ENCODE measurements around the gene ASIP.

- TF ChIP-seq, protein P1, sequence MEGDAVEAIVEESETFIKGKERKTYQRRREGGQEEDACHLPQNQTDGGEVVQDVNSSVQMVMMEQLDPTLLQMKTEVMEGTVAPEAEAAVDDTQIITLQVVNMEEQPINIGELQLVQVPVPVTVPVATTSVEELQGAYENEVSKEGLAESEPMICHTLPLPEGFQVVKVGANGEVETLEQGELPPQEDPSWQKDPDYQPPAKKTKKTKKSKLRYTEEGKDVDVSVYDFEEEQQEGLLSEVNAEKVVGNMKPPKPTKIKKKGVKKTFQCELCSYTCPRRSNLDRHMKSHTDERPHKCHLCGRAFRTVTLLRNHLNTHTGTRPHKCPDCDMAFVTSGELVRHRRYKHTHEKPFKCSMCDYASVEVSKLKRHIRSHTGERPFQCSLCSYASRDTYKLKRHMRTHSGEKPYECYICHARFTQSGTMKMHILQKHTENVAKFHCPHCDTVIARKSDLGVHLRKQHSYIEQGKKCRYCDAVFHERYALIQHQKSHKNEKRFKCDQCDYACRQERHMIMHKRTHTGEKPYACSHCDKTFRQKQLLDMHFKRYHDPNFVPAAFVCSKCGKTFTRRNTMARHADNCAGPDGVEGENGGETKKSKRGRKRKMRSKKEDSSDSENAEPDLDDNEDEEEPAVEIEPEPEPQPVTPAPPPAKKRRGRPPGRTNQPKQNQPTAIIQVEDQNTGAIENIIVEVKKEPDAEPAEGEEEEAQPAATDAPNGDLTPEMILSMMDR (IDR thresholded peaks at IDR 0.05), result no peak
- no peak for TF ChIP-seq POLR2A (IDR thresholded peaks at IDR 0.05)
These were observed 27.8 kb downstream of the ASIP start for GRCh38 chr20:34268851-34269636.
